ENCODE measurements around the gene TOX2.

The TOX2 gene

GRCh38 chr20:44080646-44081267, 166.1 kb downstream of the TOX2 start (continued):
- TF ChIP-seq, protein P1, sequence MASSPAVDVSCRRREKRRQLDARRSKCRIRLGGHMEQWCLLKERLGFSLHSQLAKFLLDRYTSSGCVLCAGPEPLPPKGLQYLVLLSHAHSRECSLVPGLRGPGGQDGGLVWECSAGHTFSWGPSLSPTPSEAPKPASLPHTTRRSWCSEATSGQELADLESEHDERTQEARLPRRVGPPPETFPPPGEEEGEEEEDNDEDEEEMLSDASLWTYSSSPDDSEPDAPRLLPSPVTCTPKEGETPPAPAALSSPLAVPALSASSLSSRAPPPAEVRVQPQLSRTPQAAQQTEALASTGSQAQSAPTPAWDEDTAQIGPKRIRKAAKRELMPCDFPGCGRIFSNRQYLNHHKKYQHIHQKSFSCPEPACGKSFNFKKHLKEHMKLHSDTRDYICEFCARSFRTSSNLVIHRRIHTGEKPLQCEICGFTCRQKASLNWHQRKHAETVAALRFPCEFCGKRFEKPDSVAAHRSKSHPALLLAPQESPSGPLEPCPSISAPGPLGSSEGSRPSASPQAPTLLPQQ (tag by site-specific recombination; IDR thresholded peaks at IDR 0.05) = 0 out of 2 replicates have a peak, but pooled peaks have one; percentile 21
- TF ChIP-seq ZEB2 (tag by site-specific recombination; IDR thresholded peaks at IDR 0.05) (no peak), ZNF18 (tag by site-specific recombination; IDR thresholded peaks at IDR 0.05) (no peak), ZNF626 (tag by site-specific recombination; IDR thresholded peaks at IDR 0.05) (no peak), ZNF629 (tag by site-specific recombination; IDR thresholded peaks at IDR 0.05) (peak; percentile 72), RBAK (tag by site-specific recombination; IDR thresholded peaks at IDR 0.05) (no peak), SCRT1 (tag by site-specific recombination; IDR thresholded peaks at IDR 0.05; ENCODE audit: borderline replicate concordance) (no peak), ZFP41 (tag by site-specific recombination; IDR thresholded peaks at IDR 0.05; ENCODE audit: borderline replicate concordance) (0 out of 2 replicates have a peak, but pooled peaks have one; percentile 30), ZNF654 (tag by site-specific recombination; IDR thresholded peaks at IDR 0.05; ENCODE audit: low read depth) (peak; percentile 93), ZNF600 (tag by site-specific recombination; IDR thresholded peaks at IDR 0.05) (peak; percentile 57; the same call in 1 of the 2 replicates), KLF8 (tag by site-specific recombination; IDR thresholded peaks at IDR 0.05) (no peak), ZBTB21 (tag by site-specific recombination; IDR thresholded peaks at IDR 0.05) (0 out of 2 replicates have a peak, but pooled peaks have one; percentile 18), ZNF664 (tag by site-specific recombination; IDR thresholded peaks at IDR 0.05) (peak; percentile 97), INSM2 (tag by site-specific recombination; IDR thresholded peaks at IDR 0.05) (no peak), ZBTB17 (tag by site-specific recombination; IDR thresholded peaks at IDR 0.05) (peak; percentile 78), ZNF701 (tag by site-specific recombination; IDR thresholded peaks at IDR 0.05) (no peak), ZBTB7A (tag by site-specific recombination; IDR thresholded peaks at IDR 0.05; ENCODE audit: low read depth) (no peak), ZNF266 (tag by site-specific recombination; IDR thresholded peaks at IDR 0.05; ENCODE audit: low read depth) (no peak), ZBTB8A (tag by site-specific recombination; IDR thresholded peaks at IDR 0.05) (no peak), ZNF169 (tag by site-specific recombination; IDR thresholded peaks at IDR 0.05) (no peak), ZNF837 (tag by site-specific recombination; IDR thresholded peaks at IDR 0.05) (no peak), ZNF2 (tag by site-specific recombination; IDR thresholded peaks at IDR 0.05) (peak; percentile 63; the same call in 1 of the 2 replicates), ZNF560 (tag by site-specific recombination; IDR thresholded peaks at IDR 0.05; ENCODE audit: borderline replicate concordance) (no peak)
- TF ChIP-seq, protein P2, sequence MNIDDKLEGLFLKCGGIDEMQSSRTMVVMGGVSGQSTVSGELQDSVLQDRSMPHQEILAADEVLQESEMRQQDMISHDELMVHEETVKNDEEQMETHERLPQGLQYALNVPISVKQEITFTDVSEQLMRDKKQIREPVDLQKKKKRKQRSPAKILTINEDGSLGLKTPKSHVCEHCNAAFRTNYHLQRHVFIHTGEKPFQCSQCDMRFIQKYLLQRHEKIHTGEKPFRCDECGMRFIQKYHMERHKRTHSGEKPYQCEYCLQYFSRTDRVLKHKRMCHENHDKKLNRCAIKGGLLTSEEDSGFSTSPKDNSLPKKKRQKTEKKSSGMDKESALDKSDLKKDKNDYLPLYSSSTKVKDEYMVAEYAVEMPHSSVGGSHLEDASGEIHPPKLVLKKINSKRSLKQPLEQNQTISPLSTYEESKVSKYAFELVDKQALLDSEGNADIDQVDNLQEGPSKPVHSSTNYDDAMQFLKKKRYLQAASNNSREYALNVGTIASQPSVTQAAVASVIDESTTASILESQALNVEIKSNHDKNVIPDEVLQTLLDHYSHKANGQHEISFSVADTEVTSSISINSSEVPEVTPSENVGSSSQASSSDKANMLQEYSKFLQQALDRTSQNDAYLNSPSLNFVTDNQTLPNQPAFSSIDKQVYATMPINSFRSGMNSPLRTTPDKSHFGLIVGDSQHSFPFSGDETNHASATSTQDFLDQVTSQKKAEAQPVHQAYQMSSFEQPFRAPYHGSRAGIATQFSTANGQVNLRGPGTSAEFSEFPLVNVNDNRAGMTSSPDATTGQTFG (tag by site-specific recombination; IDR thresholded peaks at IDR 0.05; ENCODE audit: borderline replicate concordance) = no peak
- TF ChIP-seq, protein P3, sequence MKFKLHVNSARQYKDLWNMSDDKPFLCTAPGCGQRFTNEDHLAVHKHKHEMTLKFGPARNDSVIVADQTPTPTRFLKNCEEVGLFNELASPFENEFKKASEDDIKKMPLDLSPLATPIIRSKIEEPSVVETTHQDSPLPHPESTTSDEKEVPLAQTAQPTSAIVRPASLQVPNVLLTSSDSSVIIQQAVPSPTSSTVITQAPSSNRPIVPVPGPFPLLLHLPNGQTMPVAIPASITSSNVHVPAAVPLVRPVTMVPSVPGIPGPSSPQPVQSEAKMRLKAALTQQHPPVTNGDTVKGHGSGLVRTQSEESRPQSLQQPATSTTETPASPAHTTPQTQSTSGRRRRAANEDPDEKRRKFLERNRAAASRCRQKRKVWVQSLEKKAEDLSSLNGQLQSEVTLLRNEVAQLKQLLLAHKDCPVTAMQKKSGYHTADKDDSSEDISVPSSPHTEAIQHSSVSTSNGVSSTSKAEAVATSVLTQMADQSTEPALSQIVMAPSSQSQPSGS (tag by site-specific recombination; IDR thresholded peaks at IDR 0.05; ENCODE audit: low read depth) = peak; percentile 78
- TF ChIP-seq, protein P4, sequence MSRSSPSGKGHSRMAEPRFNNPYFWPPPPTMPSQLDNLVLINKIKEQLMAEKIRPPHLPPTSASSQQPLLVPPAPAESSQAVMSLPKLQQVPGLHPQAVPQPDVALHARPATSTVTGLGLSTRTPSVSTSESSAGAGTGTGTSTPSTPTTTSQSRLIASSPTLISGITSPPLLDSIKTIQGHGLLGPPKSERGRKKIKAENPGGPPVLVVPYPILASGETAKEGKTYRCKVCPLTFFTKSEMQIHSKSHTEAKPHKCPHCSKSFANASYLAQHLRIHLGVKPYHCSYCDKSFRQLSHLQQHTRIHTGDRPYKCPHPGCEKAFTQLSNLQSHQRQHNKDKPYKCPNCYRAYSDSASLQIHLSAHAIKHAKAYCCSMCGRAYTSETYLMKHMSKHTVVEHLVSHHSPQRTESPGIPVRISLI (tag by site-specific recombination; IDR thresholded peaks at IDR 0.05) = no peak
- TF ChIP-seq, protein P5, sequence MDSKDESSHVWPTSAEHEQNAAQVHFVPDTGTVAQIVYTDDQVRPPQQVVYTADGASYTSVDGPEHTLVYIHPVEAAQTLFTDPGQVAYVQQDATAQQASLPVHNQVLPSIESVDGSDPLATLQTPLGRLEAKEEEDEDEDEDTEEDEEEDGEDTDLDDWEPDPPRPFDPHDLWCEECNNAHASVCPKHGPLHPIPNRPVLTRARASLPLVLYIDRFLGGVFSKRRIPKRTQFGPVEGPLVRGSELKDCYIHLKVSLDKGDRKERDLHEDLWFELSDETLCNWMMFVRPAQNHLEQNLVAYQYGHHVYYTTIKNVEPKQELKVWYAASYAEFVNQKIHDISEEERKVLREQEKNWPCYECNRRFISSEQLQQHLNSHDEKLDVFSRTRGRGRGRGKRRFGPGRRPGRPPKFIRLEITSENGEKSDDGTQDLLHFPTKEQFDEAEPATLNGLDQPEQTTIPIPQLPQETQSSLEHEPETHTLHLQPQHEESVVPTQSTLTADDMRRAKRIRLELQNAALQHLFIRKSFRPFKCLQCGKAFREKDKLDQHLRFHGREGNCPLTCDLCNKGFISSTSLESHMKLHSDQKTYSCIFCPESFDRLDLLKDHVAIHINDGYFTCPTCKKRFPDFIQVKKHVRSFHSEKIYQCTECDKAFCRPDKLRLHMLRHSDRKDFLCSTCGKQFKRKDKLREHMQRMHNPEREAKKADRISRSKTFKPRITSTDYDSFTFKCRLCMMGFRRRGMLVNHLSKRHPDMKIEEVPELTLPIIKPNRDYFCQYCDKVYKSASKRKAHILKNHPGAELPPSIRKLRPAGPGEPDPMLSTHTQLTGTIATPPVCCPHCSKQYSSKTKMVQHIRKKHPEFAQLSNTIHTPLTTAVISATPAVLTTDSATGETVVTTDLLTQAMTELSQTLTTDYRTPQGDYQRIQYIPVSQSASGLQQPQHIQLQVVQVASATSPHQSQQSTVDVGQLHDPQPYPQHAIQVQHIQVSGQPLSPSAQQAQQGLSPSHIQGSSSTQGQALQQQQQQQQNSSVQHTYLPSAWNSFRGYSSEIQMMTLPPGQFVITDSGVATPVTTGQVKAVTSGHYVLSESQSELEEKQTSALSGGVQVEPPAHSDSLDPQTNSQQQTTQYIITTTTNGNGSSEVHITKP (tag by site-specific recombination; IDR thresholded peaks at IDR 0.05) = no peak

Data from HEK293 (cell line).